ENCODE measurements around the gene HMG20B.

- TF ChIP-seq, protein P1, sequence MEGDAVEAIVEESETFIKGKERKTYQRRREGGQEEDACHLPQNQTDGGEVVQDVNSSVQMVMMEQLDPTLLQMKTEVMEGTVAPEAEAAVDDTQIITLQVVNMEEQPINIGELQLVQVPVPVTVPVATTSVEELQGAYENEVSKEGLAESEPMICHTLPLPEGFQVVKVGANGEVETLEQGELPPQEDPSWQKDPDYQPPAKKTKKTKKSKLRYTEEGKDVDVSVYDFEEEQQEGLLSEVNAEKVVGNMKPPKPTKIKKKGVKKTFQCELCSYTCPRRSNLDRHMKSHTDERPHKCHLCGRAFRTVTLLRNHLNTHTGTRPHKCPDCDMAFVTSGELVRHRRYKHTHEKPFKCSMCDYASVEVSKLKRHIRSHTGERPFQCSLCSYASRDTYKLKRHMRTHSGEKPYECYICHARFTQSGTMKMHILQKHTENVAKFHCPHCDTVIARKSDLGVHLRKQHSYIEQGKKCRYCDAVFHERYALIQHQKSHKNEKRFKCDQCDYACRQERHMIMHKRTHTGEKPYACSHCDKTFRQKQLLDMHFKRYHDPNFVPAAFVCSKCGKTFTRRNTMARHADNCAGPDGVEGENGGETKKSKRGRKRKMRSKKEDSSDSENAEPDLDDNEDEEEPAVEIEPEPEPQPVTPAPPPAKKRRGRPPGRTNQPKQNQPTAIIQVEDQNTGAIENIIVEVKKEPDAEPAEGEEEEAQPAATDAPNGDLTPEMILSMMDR (IDR thresholded peaks at IDR 0.05; ENCODE audit: low read depth, low read length): no peak
- TF ChIP-seq EZH2phosphoT487 (IDR thresholded peaks at IDR 0.05; ENCODE audit: low read depth): no peak
Observed at GRCh38 chr19:3627351-3627723, 54.6 kb downstream of the HMG20B start.
